Panc1 (cell line): ENCODE results near the gene LOXL4. TPM values are rescaled to one million over a fixed set of nuclear protein-coding genes. Genes with fewer than 3 reads are reported as not detected.

Experiments used
- ATAC-seq: fragments of 200-7000 bp; cut with Tn5 transposase; 2 replicates; pipeline ENCODE4 v1.9.1; 2020; ENCODE audit warnings: mild to moderate bottlenecking, moderate library complexity
- BruUV-seq: library from RNA; stranded (reverse); fragments of 400-500 nt; replicated peaks from 2 replicates; lab custom pipeline; 2021; lab: Mats Ljungman, UMichigan
- CTCF ChIA-PET: fragments of 300-600 bp; sonication (Branson Sonifier 250); formaldehyde crosslinking; loops from one replicate; lab custom pipeline; 2022; ENCODE audit warnings: antibody characterized with exemption; lab: Charles Lee
- POLR2A ChIA-PET: fragments of 300-600 bp; sonication (Branson Sonifier 250); formaldehyde crosslinking; loops from one replicate; lab custom pipeline; 2022; ENCODE audit warnings: antibody characterized with exemption; lab: Charles Lee
- DNase-seq: peaks from one replicate; pipeline ENCODE4 v3.0.0-alpha.2; 2010; ENCODE audit warnings: low read depth, low spot score
- H3K27ac ChIP-seq: 2 replicates; pipeline ENCODE4 v1.5.1; 2011; ENCODE audit warnings: mild to moderate bottlenecking, low read length, inconsistent platforms
- H3K27me3 ChIP-seq: fragments of 200-500 bp; sonication (Bioruptor generic); 2 replicates; pipeline ENCODE4 v1.6.0; 2014; ENCODE audit warnings: low read length, inconsistent platforms; ENCODE audit not compliant: control insufficient read depth, insufficient read depth
- H3K36me3 ChIP-seq: fragments of 200-500 bp; sonication (Bioruptor generic); 2 replicates; pipeline ENCODE4 v1.5.1; 2014; ENCODE audit warnings: inconsistent platforms, mild to moderate bottlenecking, low read length, moderate library complexity; ENCODE audit not compliant: control insufficient read depth, insufficient read depth
- H3K4me1 ChIP-seq: 2 replicates; pipeline ENCODE4 v1.5.1; 2011; ENCODE audit warnings: inconsistent platforms, mild to moderate bottlenecking, low read length, moderate library complexity; ENCODE audit not compliant: control insufficient read depth, insufficient read depth
- H3K4me3 ChIP-seq, 2 experiments: 2 replicates each; pipeline ENCODE4 v1.5.1; 2011 to 2012; ENCODE audit warnings: low read depth in 2 of 2, low read length in 2 of 2, mild to moderate bottlenecking in 2 of 2, inconsistent platforms in 1 of 2, moderate library complexity in 1 of 2
- H3K9me3 ChIP-seq: fragments of 200-500 bp; sonication (Bioruptor generic); 2 replicates; pipeline ENCODE4 v1.5.1; 2014; ENCODE audit warnings: low read depth, mild to moderate bottlenecking, inconsistent platforms, low read length, moderate library complexity; ENCODE audit not compliant: control insufficient read depth, insufficient read depth
- CTCF ChIP-seq: fragments of 450-650 bp; IDR thresholded peaks from 2 replicates; pipeline ENCODE4 v1.5.1; 2017; ENCODE audit warnings: mild to moderate bottlenecking
- POLR2AphosphoS5 ChIP-seq: IDR thresholded peaks from 2 replicates; pipeline ENCODE4 v1.6.1; 2012; ENCODE audit warnings: mild to moderate bottlenecking, low read depth, low read length, moderate library complexity
- REST ChIP-seq, 2 experiments: IDR thresholded peaks; 2 replicates each; pipeline ENCODE4 v1.6.1; 2011 to 2012; ENCODE audit warnings: low read depth in 2 of 2, control low read depth in 1 of 2, low read length in 1 of 2, mild to moderate bottlenecking in 1 of 2, moderate library complexity in 1 of 2; ENCODE audit not compliant: insufficient read depth in 1 of 2
- SIN3A ChIP-seq: IDR thresholded peaks from 2 replicates; pipeline ENCODE4 v1.6.1; 2012; ENCODE audit warnings: low read depth, mild to moderate bottlenecking, low read length, moderate library complexity, borderline replicate concordance; ENCODE audit not compliant: insufficient read depth
- TCF7L2 ChIP-seq: IDR thresholded peaks from 2 replicates; pipeline ENCODE4 v1.6.1; 2011; ENCODE audit warnings: mild to moderate bottlenecking, low read depth, low read length, inconsistent platforms
- in situ Hi-C: cut with HindIII; loops from 2 replicates; pipeline ENCODE4 v1.10.0; 2016; ENCODE audit warnings: low sequenced_read_pairs, low pct_unique_long_range_greater_than_20kb
- intact Hi-C: fragments of 100-400 bp; cut with micrococcal nuclease; formaldehyde crosslinking; loops from one replicate; pipeline ENCODE4 v1.10.0; 2022; ENCODE audit not compliant: unreplicated experiment
- total RNA-seq: library from RNA; stranded (reverse); gene quantifications from one replicate; pipeline ENCODE4 v1.2.1, GENCODE V29; 2021; ENCODE audit not compliant: unreplicated experiment

LOXL4 gene
- total RNA-seq, 1 experiment from 2014 or later: 17.7 TPM

- Histone ChIP-seq H3K9me3 (no peaks in the 10 kb centered on the region), H3K4me3 (no peak overlapping the region), H3K36me3 (no peaks in the 10 kb centered on the region), H3K27ac (no peak overlapping the region), H3K27me3 (no peaks in the 10 kb centered on the region), H3K4me1 (peaks cover 3% of the 10 kb centered on the region; the same call in 1 of the 2 replicates)
- intact Hi-C loops (loop anchor here (10.0 kb wide), 1 partner anchor 134 kb away; no protein-coding TSS in a partner anchor), in situ Hi-C loops (no loop called here)
- BruUV-seq: no TSS peak
- no peak for ATAC-seq
- ChIA-PET POLR2A (no interaction called here), CTCF (no interaction called here)
- no peak for TF ChIP-seq TCF7L2
- TF ChIP-seq REST (IDR thresholded peaks at IDR 0.05; ENCODE audit: insufficient read depth in 1 of 2, low read depth in 2 of 2, low read length in 1 of 2): no peak
- no peak for TF ChIP-seq CTCF
- no peak for TF ChIP-seq POLR2AphosphoS5
- no peak for TF ChIP-seq SIN3A
- no peak for DNase-seq
These were observed 7.6 kb downstream of the LOXL4 start for GRCh38 chr10:98260350-98260749.

- no peak overlapping the region for H3K27ac ChIP-seq
These were observed 8.2 kb downstream of the LOXL4 start for GRCh38 chr10:98259606-98260315.

More at GRCh38 chr10:98259606-98260315, 8.2 kb downstream of the LOXL4 start:
- BruUV-seq: no TSS peak
- intact Hi-C loops (loop anchor here (10.0 kb wide), 1 partner anchor 135 kb away; no protein-coding TSS in a partner anchor), in situ Hi-C loops (no loop called here)
- DNase-seq (no peak), ATAC-seq (no peak)
- ChIA-PET CTCF (no interaction called here), POLR2A (no interaction called here)
- H3K9me3 ChIP-seq: no peaks in the 10 kb centered on the region
- peaks cover 3% of the 10 kb centered on the region; the same call in 1 of the 2 replicates for H3K4me1 ChIP-seq
- no peak overlapping the region for H3K4me3 ChIP-seq
- no peaks in the 10 kb centered on the region for H3K36me3 ChIP-seq
- TF ChIP-seq SIN3A (no peak), CTCF (no peak), POLR2AphosphoS5 (no peak), REST (IDR thresholded peaks at IDR 0.05; ENCODE audit: insufficient read depth in 1 of 2, low read depth in 2 of 2, low read length in 1 of 2) (no peak), TCF7L2 (no peak)
- no peaks in the 10 kb centered on the region for H3K27me3 ChIP-seq
